WTC11 (cell line): Measurements from ENCODE around the gene BRCA1. TPM values are rescaled to one million over a fixed set of nuclear protein-coding genes. Genes with fewer than 3 reads are reported as not detected.

ENCODE experiments used
- ATAC-seq: fragments of 200-7000 bp; cut with Tn5 transposase; 2 replicates; pipeline ENCODE4 v1.10.0; 2021; ENCODE audit warnings: mild to moderate bottlenecking, moderate library complexity
- CTCF ChIA-PET: fragments of 300-600 bp; sonication (Branson Sonifier 250); formaldehyde crosslinking; loops from one replicate; lab custom pipeline; 2021; ENCODE audit warnings: antibody characterized with exemption; lab: Charles Lee
- POLR2A ChIA-PET: fragments of 350-600 bp; sonication (Branson Sonifier 250); formaldehyde crosslinking; loops from one replicate; lab custom pipeline; 2021; ENCODE audit warnings: antibody characterized with exemption; lab: Charles Lee
- DNase-seq: peaks from one replicate; pipeline ENCODE4 v3.0.0; 2021; ENCODE audit warnings: low spot score
- H3K27ac Mint-ChIP-seq: 2 replicates; pipeline ENCODE4 v1.8.0; 2021; ENCODE audit warnings: mixed read lengths
- H3K27me3 Mint-ChIP-seq: 2 replicates; pipeline ENCODE4 v1.8.0; 2021; ENCODE audit warnings: low read depth, mild to moderate bottlenecking, moderate library complexity, mixed read lengths
- H3K36me3 Mint-ChIP-seq: 2 replicates; pipeline ENCODE4 v1.8.0; 2021; ENCODE audit warnings: mixed read lengths
- H3K4me1 Mint-ChIP-seq: 2 replicates; pipeline ENCODE4 v1.8.0; 2022; ENCODE audit warnings: mixed read lengths
- H3K4me3 Mint-ChIP-seq: 2 replicates; pipeline ENCODE4 v1.8.0; 2021; ENCODE audit warnings: mild to moderate bottlenecking, moderate library complexity, mixed read lengths
- H3K9me3 Mint-ChIP-seq: 2 replicates; pipeline ENCODE4 v1.8.0; 2021; ENCODE audit warnings: mixed read lengths
- AR ChIP-seq: fragments of 250-450 bp; sonication (Bioruptor Pico); IDR thresholded peaks from 2 replicates; pipeline ENCODE4 v1.9.0; 2021; ENCODE audit warnings: mild to moderate bottlenecking
- ATF2 ChIP-seq: sonication (generic); formaldehyde crosslinking; IDR thresholded peaks from 2 replicates; pipeline ENCODE4 v1.8.1; 2022; ENCODE audit warnings: low read depth, missing genetic modification reagents, borderline replicate concordance
- CREM ChIP-seq: sonication (generic); formaldehyde crosslinking; IDR thresholded peaks from 2 replicates; pipeline ENCODE4 v1.8.1; 2022; ENCODE audit warnings: mild to moderate bottlenecking, missing genetic modification reagents, moderate library complexity
- ETV6 ChIP-seq: sonication (generic); formaldehyde crosslinking; IDR thresholded peaks from 2 replicates; pipeline ENCODE4 v1.8.1; 2022; ENCODE audit warnings: mild to moderate bottlenecking, missing genetic modification reagents
- FOXP1 ChIP-seq: sonication (generic); formaldehyde crosslinking; IDR thresholded peaks from 2 replicates; pipeline ENCODE4 v1.8.0; 2022; ENCODE audit warnings: missing genetic modification reagents, mild to moderate bottlenecking, moderate library complexity, borderline replicate concordance
- IRF1 ChIP-seq: sonication (generic); formaldehyde crosslinking; IDR thresholded peaks from 2 replicates; pipeline ENCODE4 v1.8.0; 2023; ENCODE audit warnings: missing genetic modification reagents
- JUN ChIP-seq: sonication (generic); formaldehyde crosslinking; IDR thresholded peaks from 2 replicates; pipeline ENCODE4 v1.8.0; 2023; ENCODE audit warnings: mild to moderate bottlenecking, missing genetic modification reagents
- NFATC4 ChIP-seq: fragments of 250-450 bp; sonication (Bioruptor Pico); IDR thresholded peaks from 2 replicates; pipeline ENCODE4 v1.9.0; 2021; ENCODE audit warnings: mild to moderate bottlenecking
- NFE2L1 ChIP-seq: sonication (generic); formaldehyde crosslinking; IDR thresholded peaks from 2 replicates; pipeline ENCODE4 v1.8.1; 2023; ENCODE audit warnings: missing genetic modification reagents
- SMAD3 ChIP-seq: sonication (generic); formaldehyde crosslinking; IDR thresholded peaks from 2 replicates; pipeline ENCODE4 v1.8.0; 2022; ENCODE audit warnings: missing genetic modification reagents, mild to moderate bottlenecking, borderline replicate concordance
- TCF7 ChIP-seq: sonication (generic); formaldehyde crosslinking; IDR thresholded peaks from 2 replicates; pipeline ENCODE4 v1.8.0; 2022; ENCODE audit warnings: mild to moderate bottlenecking, low read depth, missing genetic modification reagents, moderate library complexity
- TP53 ChIP-seq: sonication (generic); formaldehyde crosslinking; IDR thresholded peaks from 2 replicates; pipeline ENCODE4 v1.8.1; 2023; ENCODE audit warnings: mild to moderate bottlenecking, missing genetic modification reagents
- ZNF138 ChIP-seq: sonication (generic); formaldehyde crosslinking; conservative IDR thresholded peaks from 2 replicates; pipeline ENCODE4 v1.8.1; 2022; ENCODE audit warnings: mild to moderate bottlenecking, moderate library complexity, missing genetic modification reagents
- ZNF281 ChIP-seq: sonication (generic); formaldehyde crosslinking; IDR thresholded peaks from 2 replicates; pipeline ENCODE4 v1.8.0; 2023; ENCODE audit warnings: mild to moderate bottlenecking, missing genetic modification reagents
- ZNF416 ChIP-seq: fragments of 250-450 bp; sonication (Bioruptor Pico); IDR thresholded peaks from 2 replicates; pipeline ENCODE4 v1.9.0; 2021; ENCODE audit warnings: mild to moderate bottlenecking, inconsistent platforms
- total RNA-seq: library from RNA; stranded (reverse); gene quantifications from 3 replicates; pipeline ENCODE4 v1.2.3, GENCODE V29; 2021

Gene BRCA1
- total RNA-seq, 1 experiment from 2014 or later = 37.8 TPM

- ATAC-seq (no peak), DNase-seq (no peak)
- H3K36me3 Mint-ChIP-seq = peaks cover 9% of the 10 kb centered on the region
- H3K27ac Mint-ChIP-seq = peak overlapping the region; percentile 86
- H3K27me3 Mint-ChIP-seq = peaks cover 3% of the 10 kb centered on the region; the same call in 1 of the 2 replicates
- ChIA-PET POLR2A (no interaction called here), CTCF (no interaction called here)
- H3K4me3 Mint-ChIP-seq = peak overlapping the region; percentile 21; the same call in 1 of the 2 replicates
- H3K9me3 Mint-ChIP-seq = no peaks in the 10 kb centered on the region
- 0 out of 2 replicates have a peak, but pooled peaks have one; percentile 69 for TF ChIP-seq TCF7
- no peak for TF ChIP-seq NFATC4
- TF ChIP-seq, all 79 proteins: peak for 1
- H3K4me1 Mint-ChIP-seq = peaks cover 53% of the 10 kb centered on the region
These were observed 96.8 kb downstream of the BRCA1 start for GRCh38 chr17:43028221-43028861.

GRCh38 chr17:43027091-43028032 lies 97.8 kb downstream of the BRCA1 start:
- Mint-ChIP-seq H3K36me3 (peaks cover 9% of the 10 kb centered on the region), H3K4me1 (peaks cover 49% of the 10 kb centered on the region), H3K9me3 (no peaks in the 10 kb centered on the region), H3K27ac (peak overlapping the region; percentile 86), H3K27me3 (peaks cover 3% of the 10 kb centered on the region; the same call in 1 of the 2 replicates), H3K4me3 (peak overlapping the region; percentile 44)
- ATAC-seq (peak; percentile 15), DNase-seq (peak; percentile 56)
- TF ChIP-seq ATF2 = no peak
- TF ChIP-seq ZNF281 (CRISPR knock-in tag) = 0 out of 2 replicates have a peak, but pooled peaks have one; percentile 48
- TF ChIP-seq ZNF416 = 0 out of 2 replicates have a peak, but pooled peaks have one; percentile 20
- TF ChIP-seq ETV6 (CRISPR knock-in tag) = 0 out of 2 replicates have a peak, but pooled peaks have one; percentile 40
- POLR2A ChIA-PET = interaction anchor here (0.5 to 0.7 kb wide), 2 partner anchors 98 to 288 kb away, joined by 4 to 5 read pairs; partner anchors contain the start of gene BRCA1
- CTCF ChIA-PET = interaction anchor here (0.6 to 1.6 kb wide), 5 partner anchors 10 to 98 kb away, joined by 3 to 7 read pairs (median 4); partner anchors contain the start of genes BRCA1 and RPL27

- ChIA-PET CTCF (interaction anchor here (0.6 to 3.0 kb wide), 4 partner anchors 15 to 99 kb away, joined by 3 to 45 read pairs (median 4); partner anchors contain the start of genes BRCA1 and RPL27), POLR2A (no interaction called here)
- no peak for ATAC-seq
- no peak overlapping the region for H3K27ac Mint-ChIP-seq
- peaks cover 3% of the 10 kb centered on the region; the same call in 1 of the 2 replicates for H3K27me3 Mint-ChIP-seq
- H3K9me3 Mint-ChIP-seq = no peaks in the 10 kb centered on the region
- peak overlapping the region; percentile 85 for H3K4me3 Mint-ChIP-seq
- peaks cover 9% of the 10 kb centered on the region for H3K36me3 Mint-ChIP-seq
- TF ChIP-seq SMAD3 = no peak
- DNase-seq = no peak
- peaks cover 46% of the 10 kb centered on the region for H3K4me1 Mint-ChIP-seq
These were observed 98.6 kb downstream of the BRCA1 start for GRCh38 chr17:43026595-43026994.

GRCh38 chr17:43025766-43026537 lies 99.2 kb downstream of the BRCA1 start:
- peak overlapping the region; percentile 85 for H3K4me3 Mint-ChIP-seq
- H3K36me3 Mint-ChIP-seq = peaks cover 9% of the 10 kb centered on the region
- no peak overlapping the region for H3K27ac Mint-ChIP-seq
- ATAC-seq (no peak), DNase-seq (no peak)
- no peaks in the 10 kb centered on the region for H3K9me3 Mint-ChIP-seq
- CTCF ChIA-PET = interaction anchor here (0.6 to 3.0 kb wide), 3 partner anchors 15 to 508 kb away, joined by 3 to 45 read pairs (median 3); no protein-coding TSS in a partner anchor
- H3K27me3 Mint-ChIP-seq = peaks cover 3% of the 10 kb centered on the region; the same call in 1 of the 2 replicates
- POLR2A ChIA-PET = interaction anchor here (0.6 to 0.9 kb wide), 2 partner anchors 12 to 289 kb away, joined by 3 read pairs; no protein-coding TSS in a partner anchor
- peaks cover 41% of the 10 kb centered on the region for H3K4me1 Mint-ChIP-seq
- no peak for TF ChIP-seq NFE2L1 (CRISPR knock-in tag)
- TF ChIP-seq FOXP1 (CRISPR knock-in tag) = no peak
- no peak for TF ChIP-seq JUN (CRISPR knock-in tag)
- TF ChIP-seq AR (CRISPR knock-in tag) = no peak
- TF ChIP-seq TP53 = no peak
- no peak for TF ChIP-seq ZNF138
- TF ChIP-seq CREM (CRISPR knock-in tag) = no peak
- TF ChIP-seq IRF1 (CRISPR knock-in tag) = no peak
